Upper lobe of right lung (tissue), 1 donor: ENCODE measurements around the gene SSR1. TPM values are rescaled to one million over a fixed set of nuclear protein-coding genes. Genes with fewer than 3 reads are reported as not detected.
A peak's percentile ranks its signal among the peaks of the same experiment; 100 is the strongest.

Source experiments
- ATAC-seq: fragments of 200-7000 bp; cut with Tn5 transposase; one replicate; pipeline ENCODE4 v1.9.1; 2020; ENCODE audit warnings: mild to moderate bottlenecking, moderate library complexity
- DNase-seq: peaks from one replicate; pipeline ENCODE4 v3.0.0-alpha.2; 2020
- H3K27ac ChIP-seq: fragments of 200-600 bp; one replicate; pipeline ENCODE4 v1.8.0; 2022
- H3K27me3 ChIP-seq: fragments of 200-600 bp; one replicate; pipeline ENCODE4 v1.8.0; 2022; ENCODE audit warnings: mild to moderate bottlenecking
- H3K36me3 ChIP-seq: fragments of 200-600 bp; one replicate; pipeline ENCODE4 v1.8.0; 2022
- H3K4me1 ChIP-seq: fragments of 200-600 bp; one replicate; pipeline ENCODE4 v1.8.0; 2022
- H3K4me3 ChIP-seq: fragments of 200-600 bp; one replicate; pipeline ENCODE4 v1.8.0; 2022; ENCODE audit warnings: mild to moderate bottlenecking
- H3K9me3 ChIP-seq: fragments of 200-600 bp; one replicate; pipeline ENCODE4 v1.8.0; 2022
- CTCF ChIP-seq: fragments of 200-600 bp; IDR thresholded peaks from one replicate; pipeline ENCODE4 v1.8.0; 2022; ENCODE audit warnings: antibody characterized with exemption
- intact Hi-C: fragments of 100-400 bp; cut with DNase I; formaldehyde crosslinking; loops from one replicate; pipeline ENCODE4 v1.11.0; 2022
- total RNA-seq: library from RNA; stranded (reverse); fragmentation: NEBNext Ultra II Directional; extraction: Animal tissue kit (Norgen Biotek cat#: 25700); gene quantifications from one replicate; pipeline ENCODE4 v1.2.1, GENCODE V29; 2021
- donor health status: DM: no; HTN: yes; CAD: no; lungs with severe emphysema.

The SSR1 gene
- total RNA-seq, 1 donor from 2014 or later = 128 TPM

GRCh38 chr6:7314414-7314813 lies 1.4 kb upstream of the SSR1 start:
- Histone ChIP-seq H3K27ac (no peak overlapping the region), H3K9me3 (no peaks in the 10 kb centered on the region), H3K36me3 (peaks cover 3% of the 10 kb centered on the region), H3K4me1 (peaks cover 10% of the 10 kb centered on the region), H3K4me3 (no peak overlapping the region), H3K27me3 (no peaks in the 10 kb centered on the region)
- no peak for TF ChIP-seq CTCF
- DNase-seq = no peak
- no peak for ATAC-seq
- intact Hi-C loops = no loop called here

GRCh38 chr6:7313505-7314165 lies 636 bp upstream of the SSR1 start:
- TF ChIP-seq CTCF = no peak
- Histone ChIP-seq H3K36me3 (peaks cover 11% of the 10 kb centered on the region), H3K27ac (peak overlapping the region; percentile 93), H3K4me3 (peak overlapping the region; percentile 100), H3K27me3 (no peaks in the 10 kb centered on the region), H3K4me1 (peaks cover 12% of the 10 kb centered on the region), H3K9me3 (no peaks in the 10 kb centered on the region)
- ATAC-seq = no peak
- intact Hi-C loops = no loop called here
- no peak for DNase-seq

GRCh38 chr6:7311917-7312615 lies 933 bp downstream of the SSR1 start:
- no peak for TF ChIP-seq CTCF
- no peak for DNase-seq
- Histone ChIP-seq H3K9me3 (no peaks in the 10 kb centered on the region), H3K4me3 (peak overlapping the region; percentile 100), H3K27ac (peak overlapping the region; percentile 93), H3K27me3 (no peaks in the 10 kb centered on the region), H3K4me1 (peaks cover 15% of the 10 kb centered on the region), H3K36me3 (peaks cover 25% of the 10 kb centered on the region)
- no peak for ATAC-seq
- intact Hi-C loops = no loop called here

GRCh38 chr6:7311176-7311575 lies 1.8 kb downstream of the SSR1 start:
- intact Hi-C loops = no loop called here
- Histone ChIP-seq H3K27me3 (no peaks in the 10 kb centered on the region), H3K4me1 (peaks cover 15% of the 10 kb centered on the region), H3K4me3 (no peak overlapping the region), H3K9me3 (no peaks in the 10 kb centered on the region), H3K27ac (no peak overlapping the region), H3K36me3 (peaks cover 33% of the 10 kb centered on the region)
- ATAC-seq (no peak), DNase-seq (no peak)
- no peak for TF ChIP-seq CTCF

GRCh38 chr6:7309050-7309449 lies 3.9 kb downstream of the SSR1 start:
- no peak for DNase-seq
- Histone ChIP-seq H3K27ac (no peak overlapping the region), H3K4me3 (no peak overlapping the region), H3K27me3 (no peaks in the 10 kb centered on the region), H3K4me1 (peaks cover 18% of the 10 kb centered on the region), H3K9me3 (no peaks in the 10 kb centered on the region), H3K36me3 (peaks cover 52% of the 10 kb centered on the region)
- no peak for TF ChIP-seq CTCF
- intact Hi-C loops = no loop called here
- no peak for ATAC-seq
